B cell (primary cell): ENCODE measurements around the gene DLGAP4.

Source experiments
- EZH2 ChIP-seq: IDR thresholded peaks from 2 replicates; pipeline ENCODE4 v1.6.1; 2012; ENCODE audit warnings: borderline replicate concordance, low read depth, mild to moderate bottlenecking, moderate library complexity, low read length; ENCODE audit not compliant: insufficient read depth, poor library complexity, severe bottlenecking
- TF ChIP-seq, protein P1 (sequence below): fragments of 200-600 bp; IDR thresholded peaks from one replicate; pipeline ENCODE4 v1.8.0; 2022; ENCODE audit warnings: antibody characterized with exemption, mild to moderate bottlenecking

DNA sequence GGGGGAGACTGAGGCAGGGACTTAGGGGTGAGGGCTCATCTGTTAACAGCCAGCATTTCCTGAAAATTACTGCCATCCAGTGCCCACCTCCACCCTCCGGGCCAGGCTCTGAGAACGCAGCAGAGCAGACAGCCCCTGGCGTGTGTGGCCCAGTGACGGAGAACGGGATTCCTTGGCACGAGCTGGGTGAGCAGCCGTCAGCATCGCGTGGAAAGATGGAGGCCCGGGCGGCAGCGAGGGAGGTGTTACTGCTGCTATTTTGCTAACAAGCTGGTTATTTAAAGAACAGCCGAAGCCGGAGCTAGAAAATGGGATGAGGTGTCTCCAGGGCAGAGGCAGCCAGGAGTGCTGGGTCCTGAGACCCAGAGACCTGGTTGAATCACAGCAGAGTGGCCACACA, 62.7 kb downstream of the DLGAP4 start:
- TF ChIP-seq EZH2: no peak
- TF ChIP-seq, protein P1, sequence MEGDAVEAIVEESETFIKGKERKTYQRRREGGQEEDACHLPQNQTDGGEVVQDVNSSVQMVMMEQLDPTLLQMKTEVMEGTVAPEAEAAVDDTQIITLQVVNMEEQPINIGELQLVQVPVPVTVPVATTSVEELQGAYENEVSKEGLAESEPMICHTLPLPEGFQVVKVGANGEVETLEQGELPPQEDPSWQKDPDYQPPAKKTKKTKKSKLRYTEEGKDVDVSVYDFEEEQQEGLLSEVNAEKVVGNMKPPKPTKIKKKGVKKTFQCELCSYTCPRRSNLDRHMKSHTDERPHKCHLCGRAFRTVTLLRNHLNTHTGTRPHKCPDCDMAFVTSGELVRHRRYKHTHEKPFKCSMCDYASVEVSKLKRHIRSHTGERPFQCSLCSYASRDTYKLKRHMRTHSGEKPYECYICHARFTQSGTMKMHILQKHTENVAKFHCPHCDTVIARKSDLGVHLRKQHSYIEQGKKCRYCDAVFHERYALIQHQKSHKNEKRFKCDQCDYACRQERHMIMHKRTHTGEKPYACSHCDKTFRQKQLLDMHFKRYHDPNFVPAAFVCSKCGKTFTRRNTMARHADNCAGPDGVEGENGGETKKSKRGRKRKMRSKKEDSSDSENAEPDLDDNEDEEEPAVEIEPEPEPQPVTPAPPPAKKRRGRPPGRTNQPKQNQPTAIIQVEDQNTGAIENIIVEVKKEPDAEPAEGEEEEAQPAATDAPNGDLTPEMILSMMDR: no peak
